SK-N-SH (cell line): Measurements from ENCODE around the gene TBL1X. TPM values are rescaled to one million over a fixed set of nuclear protein-coding genes. Genes with fewer than 3 reads are reported as not detected.

ENCODE experiments used
- CTCF ChIA-PET: fragments of 300-600, 350-600 bp; formaldehyde crosslinking; extraction: SDS; loops from one replicate; lab custom pipeline; 2021; lab: Yijun Ruan, JAX
- POLR2A ChIA-PET: fragments of 350-600 bp; sonication (Branson Sonifier 250); formaldehyde crosslinking; extraction: SDS; loops from one replicate; lab custom pipeline; 2020; ENCODE audit warnings: antibody characterized with exemption, inconsistent platforms; lab: Yijun Ruan, JAX
- DNase-seq: peaks from one replicate; pipeline ENCODE4 v3.0.0; 2012
- H2AFZ ChIP-seq: fragments of 200-600 bp; sonication (generic); 2 replicates; pipeline ENCODE4 v1.8.1; 2016; ENCODE audit warnings: antibody characterized with exemption, mild to moderate bottlenecking, low read depth
- H3F3A ChIP-seq: fragments of 200-600 bp; sonication (generic); replicated peaks from 2 replicates; pipeline ENCODE3; 2016; ENCODE audit warnings: antibody characterized with exemption, mild to moderate bottlenecking; ENCODE audit not compliant: insufficient read depth
- H3K27ac ChIP-seq, 2 experiments: fragments of 200-500 bp in 1 of 2; fragments of 200-600 bp in 1 of 2; sonication (Bioruptor generic) in 1 of 2; sonication (generic), shearing (Covaris generic) in 1 of 2; 2 replicates each; pipeline versions ENCODE4 v1.5.1 to v1.6.1; 2014 to 2016; ENCODE audit warnings: low read depth in 2 of 2, inconsistent platforms in 1 of 2, low read length in 1 of 2, mild to moderate bottlenecking in 1 of 2, mixed read lengths in 1 of 2
- H3K27me3 ChIP-seq: fragments of 200-600 bp; sonication (generic), shearing (Covaris generic); 2 replicates; pipeline ENCODE4 v1.6.1; 2016; ENCODE audit warnings: mixed run types; ENCODE audit not compliant: insufficient read depth
- H3K36me3 ChIP-seq, 2 experiments: fragments of 200-500 bp in 1 of 2; fragments of 200-600 bp in 1 of 2; sonication (Bioruptor generic) in 1 of 2; sonication (generic) in 1 of 2; replicated peaks in 1 of 2; 2 replicates each; pipeline versions ENCODE3 to v1.5.1; 2014 to 2016; ENCODE audit warnings: low read length in 1 of 2, mild to moderate bottlenecking in 1 of 2; ENCODE audit not compliant: insufficient read depth in 2 of 2, control insufficient read depth in 1 of 2
- H3K4me1 ChIP-seq, 2 experiments: fragments of 200-500 bp in 1 of 2; fragments of 200-600 bp in 1 of 2; sonication (Bioruptor generic) in 1 of 2; sonication (generic), shearing (Covaris generic) in 1 of 2; 2 replicates each; pipeline versions ENCODE4 v1.5.1 to v1.6.1; 2014 to 2016; ENCODE audit warnings: low read depth in 1 of 2, low read length in 1 of 2, mixed run types in 1 of 2; ENCODE audit not compliant: insufficient read depth in 2 of 2, control insufficient read depth in 1 of 2
- H3K4me2 ChIP-seq: fragments of 200-600 bp; sonication (generic), shearing (Covaris generic); 2 replicates; pipeline ENCODE4 v1.6.1; 2017; ENCODE audit warnings: mixed run types
- H3K4me3 ChIP-seq, 2 experiments: fragments of 200-500 bp in 1 of 2; fragments of 200-600 bp in 1 of 2; sonication (Bioruptor generic) in 1 of 2; sonication (generic), shearing (Covaris generic) in 1 of 2; 2 replicates each; pipeline versions ENCODE4 v1.5.1 to v1.8.1; 2014 to 2016; ENCODE audit warnings: low read depth in 2 of 2, inconsistent platforms in 1 of 2, low read length in 1 of 2, mild to moderate bottlenecking in 1 of 2, mixed read lengths in 1 of 2, moderate library complexity in 1 of 2
- H3K79me2 ChIP-seq: fragments of 200-600 bp; sonication (generic); 2 replicates; pipeline ENCODE4 v1.8.1; 2017; ENCODE audit warnings: mild to moderate bottlenecking; ENCODE audit not compliant: insufficient read depth
- H3K9ac ChIP-seq: fragments of 200-600 bp; sonication (generic); 2 replicates; pipeline ENCODE4 v1.6.1; 2017; ENCODE audit warnings: mixed run types
- H3K9me2 ChIP-seq: fragments of 200-600 bp; sonication (generic); 2 replicates; pipeline ENCODE4 v1.6.1; 2017; ENCODE audit warnings: mixed run types
- H3K9me3 ChIP-seq: fragments of 200-600 bp; sonication (generic); 2 replicates; pipeline ENCODE4 v1.6.1; 2017; ENCODE audit warnings: mixed run types, mild to moderate bottlenecking, moderate library complexity
- H4K20me1 ChIP-seq: fragments of 200-600 bp; sonication (generic); 2 replicates; pipeline ENCODE4 v1.6.1; 2017; ENCODE audit warnings: mild to moderate bottlenecking, mixed run types; ENCODE audit not compliant: insufficient read depth
- CHD2 ChIP-seq: fragments of 150-350 bp; IDR thresholded peaks from 2 replicates; pipeline ENCODE4 v1.6.1; 2018; ENCODE audit warnings: low read length; ENCODE audit not compliant: partially characterized antibody
- ELF1 ChIP-seq: IDR thresholded peaks from 2 replicates; pipeline ENCODE4 v1.4.0; 2012
- EZH2phosphoT487 ChIP-seq: fragments of 200-600 bp; sonication (generic); IDR thresholded peaks from 2 replicates; pipeline ENCODE4 v1.6.1; 2017; ENCODE audit warnings: low read depth, mixed run types, mild to moderate bottlenecking, antibody characterized with exemption, moderate library complexity, borderline replicate concordance
- FOSL2 ChIP-seq: IDR thresholded peaks from 2 replicates; pipeline ENCODE4 v1.4.0; 2012; ENCODE audit warnings: low read depth, mild to moderate bottlenecking, moderate library complexity, borderline replicate concordance
- FOXM1 ChIP-seq: IDR thresholded peaks from 2 replicates; pipeline ENCODE4 v1.4.0; 2012; ENCODE audit warnings: low read depth, mild to moderate bottlenecking
- GABPA ChIP-seq: IDR thresholded peaks from 2 replicates; pipeline ENCODE4 v1.4.0; 2012; ENCODE audit warnings: low read depth, mild to moderate bottlenecking
- IRF3 ChIP-seq: fragments of 150-350 bp; IDR thresholded peaks from 2 replicates; pipeline ENCODE4 v1.6.1; 2016; ENCODE audit warnings: mild to moderate bottlenecking, low read depth, low read length
- MEF2A ChIP-seq: IDR thresholded peaks from 2 replicates; pipeline ENCODE4 v1.4.0; 2012; ENCODE audit warnings: low read depth, borderline replicate concordance
- REST ChIP-seq: IDR thresholded peaks from 2 replicates; pipeline ENCODE4 v1.6.1; 2012; ENCODE audit warnings: mild to moderate bottlenecking, low read depth, low read length, moderate library complexity
- TEAD4 ChIP-seq: IDR thresholded peaks from 2 replicates; pipeline ENCODE4 v1.4.0; 2012; ENCODE audit warnings: mild to moderate bottlenecking, borderline replicate concordance; ENCODE audit not compliant: insufficient read depth
- USF2 ChIP-seq: fragments of 150-350 bp; IDR thresholded peaks from 2 replicates; pipeline ENCODE4 v1.6.1; 2017; ENCODE audit warnings: antibody characterized with exemption, low read length, low read depth, borderline replicate concordance
- YY1 ChIP-seq: IDR thresholded peaks from 2 replicates; pipeline ENCODE4 v1.4.0; 2012; ENCODE audit warnings: low read depth, mild to moderate bottlenecking
- ZBTB33 ChIP-seq: IDR thresholded peaks from 2 replicates; pipeline ENCODE4 v1.4.0; 2012; ENCODE audit warnings: low read depth, borderline replicate concordance
- WGBS: methylation state at CpG from one replicate; pipeline ENCODE4 v1.1.6; 2017; ENCODE audit warnings: low lambda C conversion rate; 5-methylcytosine and 5-hydroxymethylcytosine counted together
- polyA plus RNA-seq, 3 experiments: library from polyadenylated mRNA; depleted of rRNA; stranded (reverse); fragments of >200 nt; gene quantifications; 2 replicates each; pipeline ENCODE4 v1.2.3, GENCODE V29; 2012

The TBL1X gene
- polyA plus RNA-seq, 1 of the 3 experiments (the other 2 are of a cell fraction), result 10.6 TPM

- H3K27me3 ChIP-seq, result peaks cover 4% of the 10 kb centered on the region; the same call in 1 of the 2 replicates
- no peak for DNase-seq
- H3K4me3 ChIP-seq, result no peak overlapping the region
- no peaks in the 10 kb centered on the region for H3K79me2 ChIP-seq
- POLR2A ChIA-PET, result no interaction called here
- TF ChIP-seq REST (no peak), CHD2 (no peak), FOXM1 (no peak), MEF2A (no peak), ZBTB33 (no peak), TEAD4 (no peak), ELF1 (no peak), YY1 (no peak), GABPA (no peak), USF2 (no peak), EZH2phosphoT487 (no peak), IRF3 (no peak), FOSL2 (no peak)
- no peak overlapping the region for H3K4me2 ChIP-seq
- H3F3A ChIP-seq, result no peaks in the 10 kb centered on the region
- no peak overlapping the region for H3K9ac ChIP-seq
- H3K9me2 ChIP-seq, result no peaks in the 10 kb centered on the region
- 60% methylated on average over 12 of the region's 12 CpGs for WGBS
- H3K9me3 ChIP-seq, result no peaks in the 10 kb centered on the region
- no peaks in the 10 kb centered on the region; a peak in 1 of 4 replicates for H3K4me1 ChIP-seq
- H2AFZ ChIP-seq, result no peak overlapping the region
- no peaks in the 10 kb centered on the region for H3K36me3 ChIP-seq
- CTCF ChIA-PET, result interaction anchor here (2.4 kb wide), 1 partner anchor 9 kb away, joined by 6 read pairs; no protein-coding TSS in a partner anchor
- H4K20me1 ChIP-seq, result no peaks in the 10 kb centered on the region
- H3K27ac ChIP-seq, result no peak overlapping the region
These were observed 154.7 kb downstream of the TBL1X start for GRCh38 chrX:9619581-9619980.
